CD4-positive, alpha-beta T cell treated with Interleukin-17A for 1 hour (primary cell): ENCODE results near the gene PIP5KL1.

Experiments used
- DNase-seq: peaks from one replicate; pipeline ENCODE4 v3.0.0-alpha.2; 2020

The PIP5KL1 gene

GRCh38 chr9:127947841-127948710 lies 17.5 kb upstream of the PIP5KL1 start:
- no peak for DNase-seq

GRCh38 chr9:127946728-127947127 lies 16.2 kb upstream of the PIP5KL1 start:
- DNase-seq = no peak

- DNase-seq = no peak
These were observed 15.4 kb upstream of the PIP5KL1 start for GRCh38 chr9:127945942-127946341.

- DNase-seq = no peak
These were observed 14.8 kb upstream of the PIP5KL1 start for GRCh38 chr9:127945338-127945737.

- no peak for DNase-seq
These were observed 14.1 kb upstream of the PIP5KL1 start for GRCh38 chr9:127944586-127945218.

GRCh38 chr9:127943731-127944144 lies 13.2 kb upstream of the PIP5KL1 start:
- peak; percentile 76 for DNase-seq

GRCh38 chr9:127943011-127943662 lies 12.6 kb upstream of the PIP5KL1 start:
- DNase-seq = no peak

- peak; percentile 61 for DNase-seq
These were observed 11.8 kb upstream of the PIP5KL1 start for GRCh38 chr9:127942216-127943010.

- DNase-seq = no peak
These were observed 11.3 kb upstream of the PIP5KL1 start for GRCh38 chr9:127941961-127942215.

GRCh38 chr9:127941062-127941960 lies 10.7 kb upstream of the PIP5KL1 start:
- no peak for DNase-seq

- DNase-seq = no peak
These were observed 10.0 kb upstream of the PIP5KL1 start for GRCh38 chr9:127940593-127940992.

GRCh38 chr9:127938298-127938690 lies 7.7 kb upstream of the PIP5KL1 start:
- DNase-seq = no peak

- peak; percentile 86 for DNase-seq
These were observed 7.1 kb upstream of the PIP5KL1 start, which contains the start of gene DPM2 for GRCh38 chr9:127937388-127938297. Gene DPM2, minus strand, starts transcription at chr9:127937854. Its CDS starts 34 bp downstream, at chr9:127937820.

- DNase-seq = no peak
These were observed 6.4 kb upstream of the PIP5KL1 start for GRCh38 chr9:127937056-127937387.

- no peak for DNase-seq
These were observed 5.8 kb upstream of the PIP5KL1 start for GRCh38 chr9:127936347-127936852.

GRCh38 chr9:127935765-127936221 lies 5.2 kb upstream of the PIP5KL1 start:
- DNase-seq = no peak

GRCh38 chr9:127934986-127935385 lies 4.4 kb upstream of the PIP5KL1 start:
- no peak for DNase-seq

GRCh38 chr9:127934248-127934647 lies 3.7 kb upstream of the PIP5KL1 start:
- no peak for DNase-seq

GRCh38 chr9:127931092-127931881 lies 710 bp upstream of the PIP5KL1 start:
- no peak for DNase-seq

GRCh38 chr9:127929625-127929979 lies 975 bp downstream of the PIP5KL1 start:
- no peak for DNase-seq
